SK-N-MC (cell line): ENCODE results near the gene HAP1.

Experiments
- EZH2 ChIP-seq: fragments of 200-600 bp; sonication (generic); IDR thresholded peaks from one replicate; pipeline ENCODE4 v1.6.1; 2017; ENCODE audit warnings: antibody characterized with exemption
- POLR2AphosphoS5 ChIP-seq: IDR thresholded peaks from 2 replicates; pipeline ENCODE4 v1.6.1; 2012; ENCODE audit warnings: mild to moderate bottlenecking, low read depth, low read length, borderline replicate concordance

DNA sequence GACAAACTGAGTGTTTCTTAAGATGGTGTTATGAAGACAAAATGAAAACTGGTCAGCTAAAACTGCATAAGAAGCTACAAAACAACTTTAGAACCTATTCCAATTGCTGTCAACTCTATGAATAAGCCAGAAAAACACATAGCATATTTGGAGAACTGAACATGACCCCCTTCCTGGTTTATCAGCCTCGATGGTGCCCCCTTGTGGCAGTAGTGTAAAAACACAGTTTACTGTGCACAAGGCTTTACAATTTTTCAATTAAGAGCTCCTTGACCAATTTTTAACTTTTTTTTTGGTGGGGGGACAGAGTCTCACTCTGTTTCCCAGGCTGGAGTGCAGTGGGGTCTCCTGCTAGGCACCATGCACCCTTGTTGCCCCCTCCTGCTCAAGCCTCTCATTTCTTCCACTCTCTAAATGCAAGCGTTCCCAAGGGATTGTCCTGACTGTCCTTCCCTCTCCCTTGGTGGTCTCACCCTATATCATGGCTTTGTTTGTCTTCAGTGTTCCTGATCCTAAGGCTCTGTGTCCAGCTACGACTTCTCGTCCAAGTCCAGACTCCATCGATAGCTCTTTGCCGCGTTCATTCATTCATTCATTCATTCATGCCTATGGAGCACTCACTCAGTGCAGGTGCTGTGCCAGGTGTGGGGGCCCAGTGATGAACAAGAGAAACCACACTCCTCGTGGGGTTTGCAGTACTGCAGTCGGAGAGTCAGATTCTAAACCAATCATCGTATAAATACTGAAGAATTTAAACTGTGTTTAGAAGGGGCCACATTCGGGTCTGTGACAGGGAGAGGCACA lies 38.3 kb downstream of the HAP1 start:
- no peak for TF ChIP-seq EZH2
- peak; percentile 36; the same call in 1 of the 2 replicates for TF ChIP-seq POLR2AphosphoS5
